ENCODE data around the gene NET1.

The NET1 gene

GRCh38 chr10:5370493-5371352 lies 41.6 kb upstream of the NET1 start:
- TF ChIP-seq CTCF (IDR thresholded peaks at IDR 0.05), result no peak

- TF ChIP-seq CTCF (IDR thresholded peaks at IDR 0.05), result no peak
These were observed 39.0 kb upstream of the NET1 start for GRCh38 chr10:5373307-5373706.

GRCh38 chr10:5373891-5374611 lies 38.3 kb upstream of the NET1 start:
- no peak for TF ChIP-seq CTCF (IDR thresholded peaks at IDR 0.05)

GRCh38 chr10:5376450-5376849 lies 35.9 kb upstream of the NET1 start:
- no peak for TF ChIP-seq CTCF (IDR thresholded peaks at IDR 0.05)

- no peak for TF ChIP-seq CTCF (IDR thresholded peaks at IDR 0.05)
These were observed 31.2 kb upstream of the NET1 start for GRCh38 chr10:5381187-5381586.

GRCh38 chr10:5385224-5385623 lies 27.1 kb upstream of the NET1 start:
- TF ChIP-seq CTCF (IDR thresholded peaks at IDR 0.05), result no peak

- no peak for TF ChIP-seq CTCF (IDR thresholded peaks at IDR 0.05)
These were observed 25.2 kb upstream of the NET1 start for GRCh38 chr10:5387169-5387568.

All from LNCAP (cell line).